ENCODE measurements around the gene GGA2. TPM values are rescaled to one million over a fixed set of nuclear protein-coding genes. Genes with fewer than 3 reads are reported as not detected.

GGA2 gene
- total RNA-seq, 1 donor from 2014 or later: 180 TPM

DNA sequence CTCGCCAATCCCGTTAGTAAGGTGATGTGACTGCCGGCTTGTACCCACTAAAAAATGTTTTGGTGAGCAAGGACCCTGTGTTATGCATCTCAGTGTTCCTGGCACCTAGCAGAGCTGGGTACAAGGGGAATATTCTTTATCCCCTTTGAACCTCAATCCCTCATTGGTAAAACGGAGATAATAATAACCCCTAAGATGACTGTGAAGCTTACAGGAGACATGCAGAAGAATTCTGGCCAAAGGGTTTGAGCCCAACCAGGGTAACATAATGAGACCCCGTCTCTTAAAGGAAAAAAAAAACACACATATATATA is 896 bp downstream of the GGA2 start:
- Histone ChIP-seq H3K27me3 (no peaks in the 10 kb centered on the region), H3K79me2 (ENCODE audit: low read depth) (peaks cover 59% of the 10 kb centered on the region), H3K27ac (peak overlapping the region; percentile 79), H3K4me3 (peak overlapping the region; percentile 91), H3K9me3 (ENCODE audit: low read depth) (no peaks in the 10 kb centered on the region), H4K20me1 (ENCODE audit: low read depth) (peaks cover 53% of the 10 kb centered on the region), H3K9ac (peak overlapping the region; percentile 64), H3K36me3 (no peaks in the 10 kb centered on the region), H3K4me1 (peaks cover 40% of the 10 kb centered on the region), H3F3A (ENCODE audit: low read depth) (peaks cover 36% of the 10 kb centered on the region), H2AFZ (replicated peaks) (no peak overlapping the region), H3K4me2 (peak overlapping the region; percentile 93)
- H3K27me3 Mint-ChIP-seq (ENCODE audit: insufficient read depth, low read depth): no peaks in the 10 kb centered on the region
- peaks cover 14% of the 10 kb centered on the region for H3K36me3 Mint-ChIP-seq
- H3K27ac Mint-ChIP-seq: peak overlapping the region; percentile 10
- H3K9me3 Mint-ChIP-seq: no peaks in the 10 kb centered on the region
- TF ChIP-seq EZH2 (IDR thresholded peaks at IDR 0.05): no peak
- peak overlapping the region; percentile 95 for H3K4me3 Mint-ChIP-seq
- no peak for DNase-seq (ENCODE audit: low spot score)
- H3K4me1 Mint-ChIP-seq: peaks cover 42% of the 10 kb centered on the region

DNA sequence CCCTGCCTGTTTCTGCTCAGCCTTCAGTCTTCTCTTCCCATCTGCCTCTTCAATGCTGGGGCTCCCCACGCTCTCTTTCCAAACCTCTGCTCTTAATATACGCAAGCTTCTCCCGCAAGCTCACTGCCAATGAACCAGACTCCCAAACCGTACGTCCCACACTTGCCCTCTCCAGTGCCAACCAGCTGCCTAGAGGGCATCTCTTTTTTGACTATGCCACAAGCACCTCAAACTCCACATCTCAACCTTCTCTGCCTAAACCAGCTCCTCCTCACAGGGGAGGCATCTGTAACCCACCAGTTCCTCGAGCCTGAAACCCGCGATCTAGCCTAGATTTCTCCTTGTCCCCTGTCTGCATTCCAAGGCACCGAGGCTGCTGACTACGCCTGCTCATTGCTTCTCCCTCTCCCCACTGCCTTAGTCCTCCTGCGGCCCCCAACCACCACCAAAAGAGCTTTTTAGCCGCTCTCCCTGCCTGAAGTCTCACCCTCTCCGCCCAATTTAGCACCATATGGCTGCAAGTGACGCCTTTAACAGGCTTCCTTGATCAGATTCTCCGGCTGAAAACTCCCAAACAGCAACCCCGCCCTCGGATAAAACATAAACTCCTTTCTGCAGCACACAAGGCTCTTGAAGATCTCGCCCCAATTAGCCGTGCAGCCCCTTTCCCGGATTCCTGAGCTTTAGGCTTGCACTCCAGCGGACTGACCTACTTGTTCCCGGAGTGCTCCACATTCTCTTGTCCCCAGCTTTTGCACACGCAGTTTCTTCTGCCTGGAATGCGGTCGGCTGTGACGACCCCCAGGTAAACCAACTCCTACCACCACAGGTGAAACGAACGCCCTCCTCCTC is 1.5 kb downstream of the GGA2 start:
- no peaks in the 10 kb centered on the region for H3K36me3 ChIP-seq
- H3K27ac ChIP-seq: no peak overlapping the region
- H3K9ac ChIP-seq: peak overlapping the region; percentile 64
- Mint-ChIP-seq H3K9me3 (no peaks in the 10 kb centered on the region), H3K4me1 (peaks cover 48% of the 10 kb centered on the region), H3K27me3 (ENCODE audit: insufficient read depth, low read depth) (no peaks in the 10 kb centered on the region), H3K36me3 (peaks cover 14% of the 10 kb centered on the region), H3K27ac (peak overlapping the region; percentile 10), H3K4me3 (peak overlapping the region; percentile 95)
- H3K9me3 ChIP-seq (ENCODE audit: low read depth): no peaks in the 10 kb centered on the region
- H2AFZ ChIP-seq (replicated peaks): no peak overlapping the region
- no peaks in the 10 kb centered on the region for H3K27me3 ChIP-seq
- peaks cover 45% of the 10 kb centered on the region for H3K4me1 ChIP-seq
- peak overlapping the region; percentile 91 for H3K4me3 ChIP-seq
- peaks cover 40% of the 10 kb centered on the region for H3F3A ChIP-seq (ENCODE audit: low read depth)
- peaks cover 65% of the 10 kb centered on the region for H3K79me2 ChIP-seq (ENCODE audit: low read depth)
- TF ChIP-seq EZH2phosphoT487 (IDR thresholded peaks at IDR 0.05): no peak
- no peak for TF ChIP-seq EZH2 (IDR thresholded peaks at IDR 0.05)
- TF ChIP-seq, protein P1, sequence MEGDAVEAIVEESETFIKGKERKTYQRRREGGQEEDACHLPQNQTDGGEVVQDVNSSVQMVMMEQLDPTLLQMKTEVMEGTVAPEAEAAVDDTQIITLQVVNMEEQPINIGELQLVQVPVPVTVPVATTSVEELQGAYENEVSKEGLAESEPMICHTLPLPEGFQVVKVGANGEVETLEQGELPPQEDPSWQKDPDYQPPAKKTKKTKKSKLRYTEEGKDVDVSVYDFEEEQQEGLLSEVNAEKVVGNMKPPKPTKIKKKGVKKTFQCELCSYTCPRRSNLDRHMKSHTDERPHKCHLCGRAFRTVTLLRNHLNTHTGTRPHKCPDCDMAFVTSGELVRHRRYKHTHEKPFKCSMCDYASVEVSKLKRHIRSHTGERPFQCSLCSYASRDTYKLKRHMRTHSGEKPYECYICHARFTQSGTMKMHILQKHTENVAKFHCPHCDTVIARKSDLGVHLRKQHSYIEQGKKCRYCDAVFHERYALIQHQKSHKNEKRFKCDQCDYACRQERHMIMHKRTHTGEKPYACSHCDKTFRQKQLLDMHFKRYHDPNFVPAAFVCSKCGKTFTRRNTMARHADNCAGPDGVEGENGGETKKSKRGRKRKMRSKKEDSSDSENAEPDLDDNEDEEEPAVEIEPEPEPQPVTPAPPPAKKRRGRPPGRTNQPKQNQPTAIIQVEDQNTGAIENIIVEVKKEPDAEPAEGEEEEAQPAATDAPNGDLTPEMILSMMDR (IDR thresholded peaks at IDR 0.05): no peak
- peak overlapping the region; percentile 93 for H3K4me2 ChIP-seq
- peak; percentile 73 for DNase-seq (ENCODE audit: low spot score)
- peaks cover 59% of the 10 kb centered on the region for H4K20me1 ChIP-seq (ENCODE audit: low read depth)

DNA sequence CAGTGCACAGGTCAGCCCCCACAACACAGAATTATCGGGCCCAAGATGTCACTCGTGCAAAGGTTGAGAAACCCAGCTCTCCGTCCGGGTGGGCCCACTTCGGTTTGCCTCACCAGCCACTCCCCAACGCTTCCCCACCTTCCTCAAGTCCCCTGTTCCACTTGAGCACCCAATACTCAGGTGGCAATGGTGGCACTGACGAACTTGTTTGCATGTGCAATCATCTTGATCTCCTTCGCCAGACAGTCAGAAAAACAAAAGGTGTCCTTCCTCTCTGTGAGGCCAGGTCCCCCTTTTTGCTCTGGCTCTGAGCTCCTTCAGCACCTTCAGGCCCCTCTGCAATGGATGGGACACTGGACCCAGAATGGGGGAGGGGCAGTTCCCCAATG is 3.7 kb downstream of the GGA2 start:
- H2AFZ ChIP-seq (replicated peaks): no peak overlapping the region
- H3K4me3 Mint-ChIP-seq: no peak overlapping the region
- H3F3A ChIP-seq (ENCODE audit: low read depth): peaks cover 40% of the 10 kb centered on the region
- H3K4me1 ChIP-seq: peaks cover 59% of the 10 kb centered on the region
- peaks cover 14% of the 10 kb centered on the region for H3K36me3 Mint-ChIP-seq
- H3K9ac ChIP-seq: no peak overlapping the region
- H3K27ac Mint-ChIP-seq: peak overlapping the region; percentile 36
- H3K27me3 Mint-ChIP-seq (ENCODE audit: insufficient read depth, low read depth): no peaks in the 10 kb centered on the region
- peak overlapping the region; percentile 69 for H3K4me2 ChIP-seq
- H4K20me1 ChIP-seq (ENCODE audit: low read depth): peaks cover 81% of the 10 kb centered on the region
- peak overlapping the region; percentile 29 for H3K4me3 ChIP-seq
- H3K79me2 ChIP-seq (ENCODE audit: low read depth): peaks cover 87% of the 10 kb centered on the region
- no peaks in the 10 kb centered on the region for H3K9me3 Mint-ChIP-seq
- TF ChIP-seq, protein P1 (IDR thresholded peaks at IDR 0.05): no peak
- no peak for TF ChIP-seq EZH2phosphoT487 (IDR thresholded peaks at IDR 0.05)
- TF ChIP-seq EZH2 (IDR thresholded peaks at IDR 0.05): no peak
- H3K27me3 ChIP-seq: no peaks in the 10 kb centered on the region
- no peaks in the 10 kb centered on the region for H3K36me3 ChIP-seq
- DNase-seq (ENCODE audit: low spot score): no peak
- no peaks in the 10 kb centered on the region for H3K9me3 ChIP-seq (ENCODE audit: low read depth)
- H3K4me1 Mint-ChIP-seq: peaks cover 65% of the 10 kb centered on the region
- no peak overlapping the region for H3K27ac ChIP-seq
